ENCODE data around the gene APCDD1L.
A peak's percentile ranks its signal among the peaks of the same experiment; 100 is the strongest.

APCDD1L gene

GRCh38 chr20:58531063-58531462, 15.9 kb upstream of the APCDD1L start:
- no peaks in the 10 kb centered on the region for H3K79me1 ChIP-seq (ENCODE audit: low read length)
- H4K5ac ChIP-seq (ENCODE audit: low read length) = no peak overlapping the region
- no peak overlapping the region for H3K27ac ChIP-seq (ENCODE audit: low read depth, low read length)
- H3K23ac ChIP-seq (ENCODE audit: low read length) = no peak overlapping the region
- no peaks in the 10 kb centered on the region for H3K27me3 ChIP-seq (ENCODE audit: insufficient read depth, low read length, poor library complexity)
- H3K4me2 ChIP-seq (ENCODE audit: low read length) = no peak overlapping the region
- H3K9ac ChIP-seq (ENCODE audit: low read length) = no peak overlapping the region
- H2BK15ac ChIP-seq (replicated peaks; ENCODE audit: low read depth) = no peak overlapping the region
- no peak overlapping the region for H2BK120ac ChIP-seq (ENCODE audit: low read depth, low read length)
- no peaks in the 10 kb centered on the region for H3K79me2 ChIP-seq (ENCODE audit: control insufficient read depth, insufficient read depth, low read length)
- no peak overlapping the region for H3K56ac ChIP-seq (ENCODE audit: low read length)
- no peak for DNase-seq
- no peak overlapping the region for H2BK5ac ChIP-seq (ENCODE audit: low read length)
- H3K4me1 ChIP-seq (ENCODE audit: control insufficient read depth, low read depth, low read length) = no peaks in the 10 kb centered on the region
- H3K4ac ChIP-seq (ENCODE audit: low read depth, low read length) = no peak overlapping the region
- H4K8ac ChIP-seq (ENCODE audit: low read depth, low read length) = no peak overlapping the region
- H3K18ac ChIP-seq (ENCODE audit: low read length) = no peak overlapping the region
- H2AK5ac ChIP-seq (ENCODE audit: low read length) = no peak overlapping the region
- H3K36me3 ChIP-seq (ENCODE audit: control insufficient read depth, insufficient read depth, low read length) = no peaks in the 10 kb centered on the region
- H3K4me3 ChIP-seq (ENCODE audit: low read length) = no peak overlapping the region

DNA sequence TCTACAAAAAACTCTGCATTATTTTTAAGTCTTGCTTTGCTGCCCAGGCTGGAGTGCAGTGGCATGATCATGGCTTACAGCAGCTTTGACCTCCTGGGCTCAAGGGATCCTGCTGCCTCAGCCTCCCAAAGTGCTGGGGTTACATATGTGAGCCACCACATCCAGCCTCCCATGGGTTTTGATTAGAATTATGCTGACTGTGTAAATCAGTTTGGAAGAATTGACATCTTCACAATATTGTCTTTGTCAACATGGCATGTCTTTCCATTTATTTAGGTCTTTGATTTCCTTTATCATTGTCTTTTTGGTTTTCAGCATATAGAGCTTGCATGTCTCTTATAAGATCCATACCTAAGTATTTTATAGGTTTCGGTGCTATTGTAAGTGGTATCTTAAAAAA, 13.2 kb upstream of the APCDD1L start:
- Histone ChIP-seq H2BK5ac (ENCODE audit: low read length) (no peak overlapping the region), H3K36me3 (ENCODE audit: control insufficient read depth, insufficient read depth, low read length) (no peaks in the 10 kb centered on the region), H3K4me3 (ENCODE audit: low read length) (no peak overlapping the region), H3K56ac (ENCODE audit: low read length) (no peak overlapping the region), H4K5ac (ENCODE audit: low read length) (no peak overlapping the region), H3K23ac (ENCODE audit: low read length) (no peak overlapping the region), H3K79me2 (ENCODE audit: control insufficient read depth, insufficient read depth, low read length) (no peaks in the 10 kb centered on the region), H4K8ac (ENCODE audit: low read depth, low read length) (no peak overlapping the region), H3K27me3 (ENCODE audit: insufficient read depth, low read length, poor library complexity) (no peaks in the 10 kb centered on the region), H2BK15ac (replicated peaks; ENCODE audit: low read depth) (no peak overlapping the region), H3K4me2 (ENCODE audit: low read length) (no peak overlapping the region), H3K79me1 (ENCODE audit: low read length) (no peaks in the 10 kb centered on the region), H2AK5ac (ENCODE audit: low read length) (no peak overlapping the region), H3K4me1 (ENCODE audit: control insufficient read depth, low read depth, low read length) (no peaks in the 10 kb centered on the region), H3K27ac (ENCODE audit: low read depth, low read length) (no peak overlapping the region), H3K4ac (ENCODE audit: low read depth, low read length) (no peak overlapping the region), H3K18ac (ENCODE audit: low read length) (no peak overlapping the region), H3K9ac (ENCODE audit: low read length) (no peak overlapping the region), H2BK120ac (ENCODE audit: low read depth, low read length) (no peak overlapping the region)
- WGBS (ENCODE audit: extremely low coverage, insufficient coverage, low lambda C conversion rate) = no CpG with 5 or more reads among the region's 1 CpG
- DNase-seq = no peak

- Histone ChIP-seq H3K4ac (ENCODE audit: low read depth, low read length) (no peak overlapping the region), H3K4me1 (ENCODE audit: control insufficient read depth, low read depth, low read length) (no peaks in the 10 kb centered on the region), H2BK120ac (ENCODE audit: low read depth, low read length) (no peak overlapping the region), H4K8ac (ENCODE audit: low read depth, low read length) (no peak overlapping the region), H3K23ac (ENCODE audit: low read length) (no peak overlapping the region), H3K56ac (ENCODE audit: low read length) (no peak overlapping the region), H2BK5ac (ENCODE audit: low read length) (no peak overlapping the region), H4K5ac (ENCODE audit: low read length) (no peak overlapping the region), H3K79me2 (ENCODE audit: control insufficient read depth, insufficient read depth, low read length) (no peaks in the 10 kb centered on the region), H3K4me3 (ENCODE audit: low read length) (no peak overlapping the region), H2BK15ac (replicated peaks; ENCODE audit: low read depth) (no peak overlapping the region), H3K18ac (ENCODE audit: low read length) (no peak overlapping the region), H3K79me1 (ENCODE audit: low read length) (no peaks in the 10 kb centered on the region), H3K27me3 (ENCODE audit: insufficient read depth, low read length, poor library complexity) (no peaks in the 10 kb centered on the region), H3K9ac (ENCODE audit: low read length) (no peak overlapping the region), H3K36me3 (ENCODE audit: control insufficient read depth, insufficient read depth, low read length) (no peaks in the 10 kb centered on the region), H2AK5ac (ENCODE audit: low read length) (no peak overlapping the region), H3K27ac (ENCODE audit: low read depth, low read length) (no peak overlapping the region), H3K4me2 (ENCODE audit: low read length) (no peak overlapping the region)
- no CpG with 5 or more reads among the region's 3 CpGs for WGBS (ENCODE audit: extremely low coverage, insufficient coverage, low lambda C conversion rate)
- DNase-seq = no peak
These were observed 11.2 kb upstream of the APCDD1L start for GRCh38 chr20:58526411-58526810.

DNA sequence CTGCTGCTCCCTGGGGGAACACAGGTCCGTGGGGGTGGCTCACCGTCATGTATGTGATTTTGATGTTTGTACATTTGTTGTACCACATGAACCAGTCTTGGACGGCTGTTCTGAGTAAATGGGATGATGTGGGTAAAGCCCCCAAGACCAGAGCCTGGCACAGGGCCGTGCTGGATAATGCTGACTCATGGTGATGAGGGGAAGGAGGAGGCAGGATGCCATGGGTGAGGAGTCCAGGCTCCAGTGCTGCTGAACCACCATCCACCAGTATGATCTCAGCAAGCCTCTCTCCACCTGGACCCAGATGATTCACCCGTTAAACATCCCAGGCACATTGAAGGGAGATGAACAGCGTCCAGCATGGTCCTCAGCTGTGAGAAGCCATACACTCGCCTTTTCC, 9.6 kb upstream of the APCDD1L start:
- no peak overlapping the region for H2BK120ac ChIP-seq (ENCODE audit: low read depth, low read length)
- H4K8ac ChIP-seq (ENCODE audit: low read depth, low read length) = no peak overlapping the region
- H3K18ac ChIP-seq (ENCODE audit: low read length) = no peak overlapping the region
- DNase-seq = no peak
- no peak overlapping the region for H3K23ac ChIP-seq (ENCODE audit: low read length)
- no peaks in the 10 kb centered on the region for H3K36me3 ChIP-seq (ENCODE audit: control insufficient read depth, insufficient read depth, low read length)
- WGBS (ENCODE audit: extremely low coverage, insufficient coverage, low lambda C conversion rate) = no CpG with 5 or more reads among the region's 7 CpGs
- H3K4me1 ChIP-seq (ENCODE audit: control insufficient read depth, low read depth, low read length) = no peaks in the 10 kb centered on the region
- H3K4me3 ChIP-seq (ENCODE audit: low read length) = no peak overlapping the region
- no peak overlapping the region for H2BK15ac ChIP-seq (replicated peaks; ENCODE audit: low read depth)
- H3K4ac ChIP-seq (ENCODE audit: low read depth, low read length) = no peak overlapping the region
- no peaks in the 10 kb centered on the region for H3K79me1 ChIP-seq (ENCODE audit: low read length)
- H3K56ac ChIP-seq (ENCODE audit: low read length) = peak overlapping the region; percentile 17
- no peak overlapping the region for H3K27ac ChIP-seq (ENCODE audit: low read depth, low read length)
- no peak overlapping the region for H4K5ac ChIP-seq (ENCODE audit: low read length)
- H2AK5ac ChIP-seq (ENCODE audit: low read length) = no peak overlapping the region
- H2BK5ac ChIP-seq (ENCODE audit: low read length) = no peak overlapping the region
- no peak overlapping the region for H3K9ac ChIP-seq (ENCODE audit: low read length)
- no peaks in the 10 kb centered on the region for H3K27me3 ChIP-seq (ENCODE audit: insufficient read depth, low read length, poor library complexity)
- no peak overlapping the region for H3K4me2 ChIP-seq (ENCODE audit: low read length)
- H3K79me2 ChIP-seq (ENCODE audit: control insufficient read depth, insufficient read depth, low read length) = no peaks in the 10 kb centered on the region

DNA sequence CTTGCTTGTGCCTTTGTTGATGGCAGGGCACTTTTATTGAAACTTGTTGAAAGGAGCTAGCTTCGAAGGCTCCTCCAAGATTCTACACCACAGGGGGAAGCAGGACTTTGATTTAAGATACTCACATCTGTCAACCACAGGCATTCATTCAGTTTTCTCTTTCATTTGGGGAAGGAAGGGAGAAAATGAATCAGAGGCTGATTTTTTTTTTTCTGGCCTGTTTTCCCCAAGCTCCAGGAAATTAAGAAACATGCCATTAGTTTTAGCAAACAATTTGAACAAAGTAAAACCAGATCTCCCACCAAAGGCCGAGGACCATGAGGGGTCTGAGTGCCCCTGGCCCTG, 8.7 kb upstream of the APCDD1L start:
- no peak overlapping the region for H2BK120ac ChIP-seq (ENCODE audit: low read depth, low read length)
- H2AK5ac ChIP-seq (ENCODE audit: low read length) = no peak overlapping the region
- no peak for DNase-seq
- H3K4me1 ChIP-seq (ENCODE audit: control insufficient read depth, low read depth, low read length) = no peaks in the 10 kb centered on the region
- no peak overlapping the region for H3K4me2 ChIP-seq (ENCODE audit: low read length)
- H3K18ac ChIP-seq (ENCODE audit: low read length) = no peak overlapping the region
- WGBS (ENCODE audit: extremely low coverage, insufficient coverage, low lambda C conversion rate) = no CpG with 5 or more reads among the region's 2 CpGs
- H3K56ac ChIP-seq (ENCODE audit: low read length) = peak overlapping the region; percentile 65
- no peaks in the 10 kb centered on the region for H3K27me3 ChIP-seq (ENCODE audit: insufficient read depth, low read length, poor library complexity)
- peak overlapping the region; percentile 20 for H3K27ac ChIP-seq (ENCODE audit: low read depth, low read length)
- H3K4me3 ChIP-seq (ENCODE audit: low read length) = no peak overlapping the region
- peak overlapping the region; percentile 31 for H2BK5ac ChIP-seq (ENCODE audit: low read length)
- H3K23ac ChIP-seq (ENCODE audit: low read length) = no peak overlapping the region
- H4K5ac ChIP-seq (ENCODE audit: low read length) = no peak overlapping the region
- no peak overlapping the region for H3K9ac ChIP-seq (ENCODE audit: low read length)
- no peaks in the 10 kb centered on the region for H3K79me1 ChIP-seq (ENCODE audit: low read length)
- H3K4ac ChIP-seq (ENCODE audit: low read depth, low read length) = no peak overlapping the region
- no peak overlapping the region for H2BK15ac ChIP-seq (replicated peaks; ENCODE audit: low read depth)
- H4K8ac ChIP-seq (ENCODE audit: low read depth, low read length) = no peak overlapping the region
- no peaks in the 10 kb centered on the region for H3K79me2 ChIP-seq (ENCODE audit: control insufficient read depth, insufficient read depth, low read length)
- H3K36me3 ChIP-seq (ENCODE audit: control insufficient read depth, insufficient read depth, low read length) = no peaks in the 10 kb centered on the region

- Histone ChIP-seq H3K4me3 (ENCODE audit: low read length) (no peak overlapping the region), H3K23ac (ENCODE audit: low read length) (no peak overlapping the region), H3K4me2 (ENCODE audit: low read length) (no peak overlapping the region), H3K4me1 (ENCODE audit: control insufficient read depth, low read depth, low read length) (no peaks in the 10 kb centered on the region), H2BK120ac (ENCODE audit: low read depth, low read length) (no peak overlapping the region), H3K36me3 (ENCODE audit: control insufficient read depth, insufficient read depth, low read length) (no peaks in the 10 kb centered on the region), H2AK5ac (ENCODE audit: low read length) (no peak overlapping the region), H3K18ac (ENCODE audit: low read length) (no peak overlapping the region), H3K79me1 (ENCODE audit: low read length) (no peaks in the 10 kb centered on the region), H3K27me3 (ENCODE audit: insufficient read depth, low read length, poor library complexity) (no peaks in the 10 kb centered on the region), H2BK15ac (replicated peaks; ENCODE audit: low read depth) (no peak overlapping the region), H3K4ac (ENCODE audit: low read depth, low read length) (no peak overlapping the region), H4K8ac (ENCODE audit: low read depth, low read length) (no peak overlapping the region), H3K9ac (ENCODE audit: low read length) (no peak overlapping the region), H2BK5ac (ENCODE audit: low read length) (no peak overlapping the region), H3K27ac (ENCODE audit: low read depth, low read length) (peak overlapping the region; percentile 20), H3K79me2 (ENCODE audit: control insufficient read depth, insufficient read depth, low read length) (no peaks in the 10 kb centered on the region), H3K56ac (ENCODE audit: low read length) (no peak overlapping the region), H4K5ac (ENCODE audit: low read length) (no peak overlapping the region)
- WGBS (ENCODE audit: extremely low coverage, insufficient coverage, low lambda C conversion rate) = no CpG with 5 or more reads among the region's 19 CpGs
- DNase-seq = peak; percentile 71
These were observed 8.1 kb upstream of the APCDD1L start for GRCh38 chr20:58523072-58523970.

Measured in mesendoderm (in vitro differentiated cells).